ENCODE data around the gene SLIT1.

SLIT1 gene

DNA sequence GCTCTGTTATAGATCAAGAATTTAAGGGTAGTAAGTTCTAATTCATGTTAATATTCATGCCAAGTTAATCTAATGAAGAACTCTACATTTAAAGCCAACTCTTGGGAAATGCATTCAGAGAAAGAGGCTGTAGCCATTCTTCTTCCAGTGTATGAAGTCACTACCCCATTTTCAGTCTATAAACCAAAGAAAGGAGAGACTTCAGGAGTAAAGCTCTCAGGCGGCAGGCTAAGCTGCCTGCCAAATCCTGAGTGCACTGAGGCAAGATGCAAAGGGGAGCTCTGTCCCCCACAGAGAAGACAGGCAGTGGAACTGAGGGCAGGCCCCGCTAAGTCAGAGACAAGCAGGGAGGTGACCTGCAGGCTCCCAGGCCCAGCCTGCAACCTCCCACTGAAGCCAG lies 41.5 kb downstream of the SLIT1 start:
- no peak for DNase-seq
- intact Hi-C loops (cut with DNase I), result no loop called here

DNA sequence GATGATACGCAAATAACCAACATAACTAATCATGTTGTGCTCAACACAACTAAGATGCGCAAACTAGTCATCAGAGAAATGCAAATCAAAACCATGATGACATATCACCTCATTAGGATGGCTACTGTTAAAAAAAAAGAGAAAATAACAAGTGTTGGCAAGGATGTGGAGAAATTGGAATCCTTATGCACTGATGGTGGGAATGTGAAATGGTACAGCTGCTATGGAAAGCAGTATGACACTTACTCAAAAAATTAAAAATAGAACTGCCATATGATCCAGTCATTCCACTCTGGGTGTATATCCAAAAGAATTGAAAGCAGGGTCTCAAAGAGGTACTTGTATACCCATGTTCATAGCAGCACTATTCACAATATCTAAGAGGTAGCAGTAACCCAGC lies 42.9 kb downstream of the SLIT1 start:
- DNase-seq, result no peak
- intact Hi-C loops (cut with DNase I), result no loop called here

- DNase-seq, result no peak
Observed at GRCh38 chr10:97140902-97141745, 44.6 kb downstream of the SLIT1 start.

DNA sequence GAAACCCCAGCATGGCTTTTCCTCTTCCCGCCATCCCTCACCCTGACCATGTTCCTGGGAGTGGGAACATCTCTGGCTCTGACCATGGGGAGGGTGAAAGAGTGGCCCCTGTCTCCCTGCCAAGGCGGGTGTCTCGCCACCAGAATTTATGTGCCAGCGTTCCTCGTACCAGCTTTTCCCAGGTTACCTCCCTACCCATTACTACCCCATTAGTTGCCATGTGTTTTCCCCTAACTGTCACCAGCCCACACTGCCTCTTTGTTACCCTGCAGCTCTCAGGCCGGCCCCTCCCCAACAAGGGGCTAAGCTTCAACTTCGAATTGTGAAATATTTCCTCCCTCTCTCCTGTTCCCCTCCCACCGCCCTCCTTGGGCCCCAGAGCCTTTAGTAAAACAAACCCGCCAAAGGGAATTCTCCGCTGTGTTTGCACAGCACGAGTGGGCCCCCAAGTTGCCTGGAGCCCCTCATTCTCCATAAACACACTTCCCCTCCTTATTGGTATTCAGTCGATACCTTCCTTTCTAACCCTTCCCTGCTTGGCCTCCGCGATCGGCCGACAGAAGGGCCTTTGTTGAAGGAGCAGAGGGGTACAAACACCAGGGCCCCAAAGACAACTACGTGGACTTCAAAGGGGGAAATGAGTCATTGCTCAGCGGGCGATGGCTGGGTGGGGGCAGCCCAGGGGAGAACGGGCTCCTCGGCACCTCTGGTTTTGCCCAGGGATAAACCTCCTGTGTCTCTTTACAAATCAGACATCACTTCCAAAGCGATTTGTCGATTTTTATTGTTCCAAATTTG lies 45.5 kb downstream of the SLIT1 start:
- intact Hi-C loops (cut with DNase I), result no loop called here

More at GRCh38 chr10:97140902-97141745, 44.6 kb downstream of the SLIT1 start:
- intact Hi-C loops (cut with DNase I), result no loop called here

GRCh38 chr10:97139651-97140048 lies 46.1 kb downstream of the SLIT1 start:
- intact Hi-C loops (cut with DNase I), result no loop called here
- no peak for DNase-seq

More for the DNA sequence above, 45.5 kb downstream of the SLIT1 start:
- DNase-seq, result no peak

DNA sequence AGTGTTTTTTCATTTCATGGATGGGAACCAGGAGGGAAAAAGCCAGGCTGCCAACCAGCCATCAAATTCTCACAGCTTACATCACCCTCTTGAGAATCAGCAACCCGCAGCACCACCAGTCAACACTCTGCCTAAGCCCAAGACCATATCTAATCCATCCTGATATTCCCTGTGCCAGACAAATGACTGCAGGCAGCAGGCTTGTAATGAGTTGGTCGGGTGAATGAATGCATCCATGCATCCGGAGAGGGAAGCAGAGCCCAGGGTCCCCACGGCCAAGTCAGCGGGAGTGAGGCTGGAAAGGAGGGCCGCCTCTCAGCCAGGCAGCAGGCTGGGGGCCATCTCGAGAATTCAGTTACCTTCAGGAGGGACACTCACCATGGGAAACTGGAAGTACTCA lies 46.9 kb downstream of the SLIT1 start:
- intact Hi-C loops (cut with DNase I), result no loop called here
- DNase-seq, result no peak

- intact Hi-C loops (cut with DNase I), result no loop called here
- no peak for DNase-seq
Observed at GRCh38 chr10:97138174-97138573, 47.6 kb downstream of the SLIT1 start.

DNA sequence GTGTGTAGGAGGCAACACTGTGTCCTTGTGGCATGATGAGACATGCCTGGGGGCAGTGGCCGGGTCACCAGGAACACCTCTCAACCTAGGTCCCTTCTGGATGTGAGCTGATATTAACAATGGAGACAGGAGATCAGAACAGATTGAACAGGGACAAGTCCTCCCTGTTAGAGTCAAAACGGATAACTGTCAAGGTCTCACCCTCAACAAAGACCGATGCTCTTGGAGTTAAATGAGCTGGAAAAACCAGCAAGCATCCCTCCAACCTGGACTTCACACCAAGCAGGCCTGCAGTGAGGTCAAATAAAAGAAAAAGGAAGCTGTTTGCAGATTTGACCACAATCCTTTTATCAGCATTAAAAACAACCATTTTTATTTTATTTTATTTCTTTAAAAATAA lies 49.0 kb downstream of the SLIT1 start:
- intact Hi-C loops (cut with DNase I), result no loop called here

GRCh38 chr10:97135464-97135863 lies 50.3 kb downstream of the SLIT1 start:
- intact Hi-C loops (cut with DNase I), result no loop called here
- DNase-seq, result no peak

More for the DNA sequence above, 49.0 kb downstream of the SLIT1 start:
- no peak for DNase-seq

DNA sequence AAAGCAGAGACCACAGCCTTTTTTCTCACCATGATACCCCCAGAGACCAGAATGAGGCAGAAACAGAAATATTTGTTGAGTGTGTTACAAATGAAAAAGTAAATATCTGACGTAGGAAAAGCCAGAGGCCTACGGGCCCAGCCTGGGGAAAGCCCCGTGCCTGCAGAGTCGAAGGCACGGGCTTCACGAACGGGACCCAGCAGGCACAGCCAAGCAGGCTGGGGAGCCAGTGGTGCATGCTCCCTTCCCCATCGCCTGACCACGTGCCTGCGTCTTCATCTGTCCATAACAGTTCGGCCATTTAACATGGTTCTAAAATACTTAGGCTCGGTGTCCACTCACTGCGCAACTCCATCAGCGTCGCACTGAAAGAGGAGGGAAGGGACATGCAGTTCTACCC lies 50.8 kb downstream of the SLIT1 start:
- intact Hi-C loops (cut with DNase I), result no loop called here

DNA sequence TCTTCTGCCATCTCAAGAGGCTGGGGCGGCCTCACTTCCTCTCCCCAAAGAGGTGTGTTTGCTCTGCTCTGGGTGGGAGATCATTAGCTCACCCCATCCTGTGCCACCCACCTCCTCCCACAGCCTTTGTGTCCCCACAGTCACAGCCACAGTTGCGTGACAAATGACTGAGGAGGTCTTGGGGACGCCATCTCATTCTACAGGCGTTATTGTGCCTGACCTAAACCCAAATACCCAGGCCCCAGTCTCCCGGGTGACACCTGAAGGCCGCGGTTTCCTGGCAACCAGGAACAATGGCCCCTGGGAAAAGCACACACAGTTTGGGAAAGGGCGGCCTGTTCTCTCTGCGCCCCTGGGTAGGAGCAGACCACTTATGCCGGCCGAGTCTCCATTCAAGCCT lies 51.6 kb downstream of the SLIT1 start:
- intact Hi-C loops (cut with DNase I), result no loop called here
- DNase-seq, result no peak

More for the DNA sequence above, 50.8 kb downstream of the SLIT1 start:
- no peak for DNase-seq

GRCh38 chr10:97132273-97132672 lies 53.5 kb downstream of the SLIT1 start:
- intact Hi-C loops (cut with DNase I), result no loop called here
- DNase-seq, result no peak

DNA sequence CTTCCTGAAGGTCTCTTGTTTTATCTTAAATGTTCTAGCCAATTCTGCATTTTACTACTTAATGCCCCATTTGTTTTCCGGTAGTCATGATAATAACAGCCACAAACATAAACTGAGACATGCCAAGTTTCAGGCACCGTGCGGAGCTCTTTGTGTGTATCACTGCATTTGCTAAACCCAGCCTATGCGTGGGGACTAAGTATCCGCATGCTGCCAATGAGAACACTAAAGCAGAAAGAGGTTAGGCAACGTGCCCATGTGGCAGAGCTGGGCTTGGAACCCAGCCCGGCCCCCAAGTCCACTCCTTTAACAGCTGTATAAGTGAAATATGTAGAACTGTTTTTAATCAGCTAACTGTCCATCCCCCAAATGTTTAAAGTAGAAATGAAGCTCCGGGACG lies 54.1 kb downstream of the SLIT1 start:
- peak in 8 of 10 donors; percentile 43 to 92 (median 52) for DNase-seq
- intact Hi-C loops (cut with DNase I), result no loop called here

GRCh38 chr10:97131181-97131628 lies 54.6 kb downstream of the SLIT1 start:
- intact Hi-C loops (cut with DNase I), result no loop called here
- peak in 1 of 10 donors; percentile 71 for DNase-seq

- peak in 4 of 10 donors; percentile 11 to 86 (median 58) for DNase-seq
- intact Hi-C loops (cut with DNase I), result no loop called here
Observed at GRCh38 chr10:97129666-97130065, 56.1 kb downstream of the SLIT1 start.

DNA sequence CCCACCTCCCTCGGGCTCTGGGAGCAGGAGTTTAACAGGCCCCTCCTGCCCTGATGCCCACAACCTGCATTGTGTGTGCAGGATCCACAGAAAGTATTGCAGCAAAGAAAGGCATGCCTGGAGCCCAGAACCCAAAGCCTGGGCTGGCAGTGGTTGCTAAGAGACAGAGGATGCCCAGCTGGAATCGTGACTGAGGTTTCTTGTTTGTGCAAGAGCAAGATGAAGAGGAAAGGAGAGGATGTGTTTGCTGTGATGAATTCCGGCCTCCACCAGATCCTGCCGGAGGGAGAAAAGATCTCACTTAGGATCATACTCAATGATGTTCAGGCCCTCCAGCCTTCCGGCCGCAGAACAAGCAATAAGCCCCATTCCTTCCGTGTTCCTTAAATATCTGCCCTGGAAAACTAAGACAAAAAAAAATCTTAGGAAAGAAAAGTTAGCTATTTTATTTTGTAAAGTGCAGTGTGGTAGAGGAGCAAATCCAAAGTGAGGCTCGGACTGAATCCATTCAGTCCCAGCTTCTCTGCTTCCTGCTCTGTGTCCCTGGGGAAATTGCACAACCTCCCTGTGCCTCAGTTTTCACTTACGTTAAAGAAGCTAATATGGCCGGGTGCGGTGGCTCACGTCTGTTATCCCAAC lies 57.1 kb downstream of the SLIT1 start:
- peak in 9 of 10 donors; percentile 26 to 95 (median 63) for DNase-seq
- intact Hi-C loops (cut with DNase I), result no loop called here

- peak in 1 of 10 donors; percentile 55 for DNase-seq
- intact Hi-C loops (cut with DNase I), result no loop called here
Observed at GRCh38 chr10:97128039-97128492, 57.7 kb downstream of the SLIT1 start.

GRCh38 chr10:97127509-97127908 lies 58.2 kb downstream of the SLIT1 start:
- intact Hi-C loops (cut with DNase I), result no loop called here
- DNase-seq, result peak in 1 of 10 donors; percentile 37

DNA sequence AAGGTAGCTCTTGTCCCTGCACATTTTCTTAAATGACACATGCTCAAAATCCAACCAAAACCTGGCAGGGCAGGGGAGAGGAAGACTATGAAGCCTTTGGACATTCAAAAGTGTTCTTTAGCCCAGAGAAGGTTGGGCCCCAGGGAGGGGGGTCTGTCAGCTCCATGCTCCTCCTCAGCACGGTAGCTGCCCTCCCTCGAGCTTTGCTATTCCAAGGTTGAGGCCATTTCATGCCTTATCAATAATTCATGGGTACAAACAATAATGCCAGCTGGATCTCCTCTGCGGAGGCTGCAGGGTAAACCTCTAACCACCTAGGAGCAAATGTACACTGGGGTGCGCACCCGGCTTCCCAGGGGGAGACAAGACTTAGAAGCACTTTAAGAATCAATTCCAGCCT lies 61.5 kb downstream of the SLIT1 start:
- intact Hi-C loops (cut with DNase I), result no loop called here
- DNase-seq, result peak in 2 of 10 donors; percentile 13 to 19

GRCh38 chr10:97123765-97124164 lies 62.0 kb downstream of the SLIT1 start:
- intact Hi-C loops (cut with DNase I), result no loop called here
- DNase-seq, result peak in 1 of 10 donors; percentile 16

GRCh38 chr10:97121041-97121440 lies 64.7 kb downstream of the SLIT1 start:
- intact Hi-C loops (cut with DNase I), result no loop called here
- DNase-seq, result peak in 2 of 10 donors; percentile 34 to 43
